GM19043 (cell line): ENCODE results near the gene FRS2.

Experiments
- ATAC-seq: cut with Tn5 transposase; IDR thresholded peaks from one replicate; pipeline ENCODE4 v1.9.1; 2021; ENCODE audit warnings: low read depth; ENCODE audit not compliant: unreplicated experiment

The FRS2 gene

DNA sequence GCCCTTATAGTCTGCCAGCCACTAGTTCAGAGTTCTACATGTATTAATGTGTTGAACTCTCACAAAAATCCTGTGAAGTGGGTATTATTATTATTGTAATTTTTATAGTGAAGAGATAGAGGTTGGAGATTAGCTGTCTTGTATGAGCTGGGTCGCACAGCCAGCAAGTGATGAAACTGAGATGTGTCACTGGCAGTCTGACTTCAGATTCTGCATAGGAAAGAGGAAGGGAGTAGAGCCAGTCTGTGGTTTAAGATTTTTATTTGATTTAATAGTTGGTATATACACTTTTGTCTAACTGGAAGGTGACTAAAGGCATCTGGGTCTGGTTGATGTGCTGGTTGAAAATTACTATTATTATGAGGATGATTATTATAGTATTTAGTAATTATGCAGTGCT, 5.8 kb upstream of the FRS2 start:
- ATAC-seq, result no peak

- no peak for ATAC-seq
Measured at GRCh38 chr12:69466867-69467266, 3.3 kb upstream of the FRS2 start.

DNA sequence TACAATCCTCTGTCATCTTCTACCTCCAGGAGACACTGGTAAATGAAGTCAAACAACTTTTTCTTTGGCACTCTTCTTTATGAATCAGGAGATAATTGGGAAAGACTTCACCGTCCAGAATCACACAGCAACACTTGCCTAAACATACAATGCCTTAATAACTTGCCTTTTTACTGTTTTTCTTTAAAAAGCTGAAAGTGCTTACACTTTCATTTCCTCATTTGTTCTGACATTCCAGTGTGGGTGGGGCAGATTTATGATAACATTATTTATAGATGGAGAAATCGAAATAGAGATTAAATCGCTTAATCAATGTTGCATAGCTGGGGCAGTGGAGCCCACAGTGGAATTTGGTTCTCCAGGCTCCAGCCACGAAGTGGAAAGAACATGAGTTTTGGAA, 2.8 kb upstream of the FRS2 start:
- no peak for ATAC-seq

DNA sequence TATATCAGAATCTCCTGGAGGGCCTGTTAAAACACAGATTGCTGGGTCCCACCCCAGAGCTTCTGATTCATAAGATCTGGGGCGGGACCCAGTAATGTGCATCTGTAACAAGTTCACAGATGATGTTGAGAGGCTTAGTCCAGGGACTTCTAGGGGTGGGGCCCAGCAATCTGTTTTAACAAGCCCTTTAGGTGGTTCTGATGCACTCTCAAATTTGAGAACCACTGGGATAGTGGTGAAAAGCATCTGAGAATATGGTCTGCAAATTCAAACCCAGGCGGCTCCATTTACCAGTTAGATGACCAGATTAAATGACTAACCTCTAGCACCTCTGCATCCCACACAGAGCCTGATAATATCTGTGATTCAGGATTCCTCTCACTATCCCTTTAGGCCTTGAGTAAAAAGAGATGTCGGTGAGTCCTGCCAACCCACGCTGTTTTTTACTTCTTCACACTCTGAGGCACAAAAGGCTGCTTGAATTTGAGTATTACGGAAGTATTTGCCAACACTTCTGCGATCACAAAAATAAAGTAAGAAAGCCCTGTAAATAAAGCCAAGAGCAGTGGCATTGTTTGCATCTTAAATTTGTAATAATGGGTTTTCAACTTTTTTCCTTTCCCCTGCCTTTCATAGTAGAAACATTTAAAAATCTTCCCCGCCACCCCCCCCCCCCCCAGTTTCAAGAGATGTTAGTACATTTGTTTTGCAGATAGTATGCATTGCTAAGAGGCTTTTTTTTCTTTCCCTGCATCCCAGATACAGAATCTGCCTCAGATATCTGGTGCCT, 1.8 kb upstream of the FRS2 start:
- ATAC-seq, result no peak

DNA sequence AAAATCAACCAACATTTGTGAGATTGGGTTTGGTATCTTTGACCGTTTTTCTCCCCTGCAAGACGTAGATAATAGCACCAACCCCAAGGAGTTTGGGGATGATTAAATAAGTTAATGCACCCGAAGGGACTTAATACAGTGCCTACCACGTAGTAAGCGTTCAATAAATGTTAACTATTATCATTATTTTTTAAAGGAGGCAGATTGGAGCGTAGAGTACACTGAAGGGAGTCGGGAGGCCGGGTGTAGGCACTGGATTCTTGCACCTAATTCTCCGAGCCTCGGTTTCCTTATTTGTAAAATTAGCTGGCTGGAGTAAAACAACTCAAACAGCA, 367 bp upstream of the FRS2 start:
- ATAC-seq, result peak; percentile 18

GRCh38 chr12:69471076-69471430, 865 bp downstream of the FRS2 start:
- no peak for ATAC-seq

DNA sequence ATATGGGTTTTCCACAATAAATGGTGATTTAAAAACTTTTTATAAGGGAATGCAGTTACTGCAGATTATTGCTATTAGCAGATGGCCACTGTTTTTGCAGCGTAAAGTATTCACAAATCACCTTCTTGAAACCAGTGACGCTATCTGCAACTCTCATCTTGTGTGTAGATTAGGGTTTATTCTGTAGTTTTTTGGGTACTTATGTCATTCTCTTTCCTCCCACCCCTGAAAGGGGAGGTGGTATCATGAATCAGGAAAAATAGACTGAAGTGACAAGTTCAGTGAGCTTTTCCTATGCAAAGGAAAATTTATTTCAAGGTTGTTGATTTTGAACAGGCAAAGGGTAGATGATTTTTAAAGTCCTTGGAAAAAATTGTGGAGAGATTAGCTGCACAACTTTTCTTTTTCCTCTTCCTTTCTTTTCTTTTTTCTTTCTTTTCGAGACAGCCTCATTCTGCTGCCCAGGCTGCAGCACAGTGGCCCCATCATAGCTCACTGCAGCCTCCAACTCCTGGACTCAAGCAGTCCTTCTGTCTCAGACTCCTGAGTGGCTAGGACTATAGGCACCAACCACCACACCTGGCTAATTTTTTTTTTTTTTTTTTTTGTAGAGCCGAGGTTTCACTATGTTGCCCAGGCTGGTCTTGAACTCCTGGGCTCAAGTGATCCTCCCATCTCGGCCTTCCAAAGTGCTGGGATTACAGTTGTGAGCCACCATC, 1.6 kb downstream of the FRS2 start:
- no peak for ATAC-seq

- ATAC-seq, result no peak
Measured at GRCh38 chr12:69473262-69473661, 3.1 kb downstream of the FRS2 start.

DNA sequence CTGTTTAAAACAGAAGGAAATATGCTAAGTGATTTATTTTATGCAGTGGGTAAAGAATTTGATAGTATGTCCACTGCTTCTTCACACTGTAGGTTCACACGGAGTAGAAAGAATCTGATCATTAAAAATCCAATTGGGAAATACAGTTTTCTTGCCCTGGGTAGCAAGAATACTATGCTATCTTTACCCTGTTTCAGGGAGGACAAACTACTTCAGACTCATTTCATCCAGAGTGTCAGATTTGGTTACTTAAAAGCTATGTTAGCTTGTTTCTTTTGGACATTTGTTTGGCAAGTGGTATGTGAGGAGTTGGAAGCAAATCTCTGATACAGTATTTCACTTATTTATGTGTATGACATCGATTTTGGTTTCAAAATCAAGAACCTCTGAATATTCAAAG, 4.3 kb downstream of the FRS2 start:
- no peak for ATAC-seq

DNA sequence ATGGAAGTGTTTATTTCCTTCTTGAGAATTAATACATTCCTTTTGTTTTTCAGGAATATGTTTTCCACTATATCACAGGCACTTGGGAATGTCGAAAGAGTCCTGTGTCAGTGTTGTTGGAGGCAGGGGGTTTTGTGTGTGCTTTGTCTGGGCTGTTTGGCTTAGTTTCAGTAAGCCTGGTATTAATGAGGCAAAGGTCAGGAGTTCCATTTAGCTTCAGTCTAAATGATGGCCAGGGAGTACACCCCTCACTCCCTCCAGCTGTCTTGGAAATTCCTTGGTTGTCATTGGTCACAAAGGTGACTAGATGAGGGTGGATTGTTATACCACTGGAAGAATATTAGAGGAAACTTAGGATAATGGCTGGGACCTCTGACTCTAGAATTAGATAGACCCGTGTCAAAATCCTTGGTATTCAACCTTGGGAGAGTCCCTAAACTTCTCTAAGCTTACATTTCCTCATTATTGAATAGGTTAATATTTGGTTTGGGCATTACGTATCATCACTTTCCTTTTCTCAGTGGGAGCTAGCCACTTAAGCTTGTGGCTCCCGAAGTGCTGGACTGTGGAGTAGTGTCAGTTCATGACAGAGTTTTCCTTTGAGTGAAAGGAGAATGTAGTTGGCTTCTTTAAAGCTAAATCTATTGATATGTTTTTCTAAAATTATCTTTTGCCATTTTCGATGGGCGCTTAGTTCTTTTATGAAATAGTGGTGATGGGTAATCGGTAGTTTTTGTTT, 5.2 kb downstream of the FRS2 start:
- no peak for ATAC-seq

- ATAC-seq, result no peak
Measured at GRCh38 chr12:69476276-69477017, 6.3 kb downstream of the FRS2 start.

DNA sequence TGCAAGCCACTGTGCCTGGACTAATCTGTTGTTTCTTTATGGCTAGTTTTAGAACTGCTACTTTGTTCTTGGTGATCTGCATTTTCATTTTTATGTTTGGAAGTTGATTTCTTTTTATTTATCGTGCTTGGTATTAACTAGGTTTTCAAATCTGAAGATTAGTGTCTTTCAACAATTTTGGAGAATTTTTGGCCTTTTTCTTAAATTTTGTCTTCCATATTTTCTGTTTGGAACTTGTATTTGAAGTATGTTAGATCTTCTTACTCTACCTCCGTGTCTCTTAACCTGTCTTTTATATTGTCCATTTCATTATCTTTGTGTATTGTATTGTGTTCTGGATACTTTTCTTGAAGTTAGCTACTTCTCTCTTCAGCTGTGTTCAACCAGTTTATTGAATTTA, 9.5 kb downstream of the FRS2 start:
- ATAC-seq, result no peak

GRCh38 chr12:69480698-69481097, 10.5 kb downstream of the FRS2 start:
- ATAC-seq, result no peak

DNA sequence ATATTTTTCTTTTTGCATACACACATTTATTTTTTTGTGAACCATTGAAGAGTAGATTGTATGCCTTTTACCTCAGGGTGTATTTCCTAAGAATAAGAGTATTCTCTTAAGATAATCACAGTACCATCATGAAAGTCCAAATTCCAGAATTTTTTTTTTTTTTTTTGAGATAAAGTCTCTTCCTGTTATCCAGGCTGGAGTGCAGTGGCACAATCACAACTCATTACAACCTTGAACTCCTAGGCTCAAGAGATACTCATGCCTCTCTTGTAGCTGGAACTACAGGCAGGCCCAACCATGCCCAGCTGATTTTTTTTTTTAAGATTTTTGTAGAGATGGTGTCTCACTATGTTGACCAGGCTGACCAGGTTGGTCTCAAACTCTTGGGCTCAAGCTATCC, 10.9 kb downstream of the FRS2 start:
- no peak for ATAC-seq

GRCh38 chr12:69483700-69484099, 13.5 kb downstream of the FRS2 start:
- ATAC-seq, result no peak

- no peak for ATAC-seq
Measured at GRCh38 chr12:69484428-69484827, 14.2 kb downstream of the FRS2 start.

- no peak for ATAC-seq
Measured at GRCh38 chr12:69490920-69491643, 20.9 kb downstream of the FRS2 start.

- ATAC-seq, result no peak
Measured at GRCh38 chr12:69492739-69493138, 22.6 kb downstream of the FRS2 start.

- no peak for ATAC-seq
Measured at GRCh38 chr12:69495071-69495470, 24.9 kb downstream of the FRS2 start.

DNA sequence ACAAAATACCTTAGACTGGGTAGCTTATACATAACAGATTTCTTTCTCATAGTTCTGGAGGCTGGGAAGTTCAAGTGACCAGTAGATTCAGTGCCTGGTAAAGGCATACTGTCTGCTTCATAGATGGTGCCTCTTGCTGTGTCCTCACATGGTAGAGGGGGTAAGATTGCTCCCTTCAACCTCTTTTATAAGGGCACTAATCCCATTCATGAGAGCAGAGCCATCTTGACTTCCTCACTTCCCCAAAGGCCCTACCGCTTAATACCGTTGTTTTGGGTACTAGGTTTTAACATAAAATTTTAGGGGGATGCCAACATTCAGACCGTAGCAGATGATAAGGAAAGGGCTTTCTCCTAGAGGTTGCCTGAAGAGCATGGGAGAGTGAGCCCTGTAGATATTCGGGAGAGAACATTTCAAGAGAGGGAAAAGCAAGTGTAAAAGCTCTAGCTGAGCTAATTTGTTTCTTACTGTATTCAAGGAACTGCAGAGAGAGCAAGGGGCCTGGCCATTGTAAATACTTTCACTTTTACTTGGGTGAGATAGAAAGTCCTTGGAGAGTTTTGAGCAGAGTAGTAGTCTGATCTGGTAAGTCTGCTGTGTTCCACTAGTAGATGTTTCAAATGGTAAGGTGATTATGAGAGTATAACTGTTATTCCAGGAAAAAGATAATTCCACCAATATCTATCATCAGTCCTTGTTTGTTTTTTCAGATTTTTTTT, 27.3 kb downstream of the FRS2 start:
- ATAC-seq, result peak; percentile 95
